ENCODE data around the gene RPL5.

DNA sequence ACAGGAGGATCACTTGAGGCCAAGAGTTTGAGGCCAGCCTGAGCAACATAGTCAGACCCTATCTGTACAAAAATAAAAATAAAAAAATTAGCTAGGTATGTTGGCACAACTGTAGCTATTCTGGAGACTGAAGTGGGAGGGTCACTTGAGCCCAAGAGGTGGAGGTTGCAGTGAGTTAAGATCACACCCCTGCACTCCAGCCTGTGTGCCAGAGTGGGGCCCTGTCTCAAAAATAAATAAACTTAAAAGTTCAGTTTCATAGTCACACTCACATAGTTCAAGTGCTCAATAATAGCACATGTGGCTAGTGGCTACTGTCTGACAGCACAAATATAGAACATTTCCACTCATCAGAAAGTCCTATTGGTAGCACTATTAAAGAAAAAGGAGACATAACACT is 41.8 kb upstream of the RPL5 start:
- TF ChIP-seq, protein P1, sequence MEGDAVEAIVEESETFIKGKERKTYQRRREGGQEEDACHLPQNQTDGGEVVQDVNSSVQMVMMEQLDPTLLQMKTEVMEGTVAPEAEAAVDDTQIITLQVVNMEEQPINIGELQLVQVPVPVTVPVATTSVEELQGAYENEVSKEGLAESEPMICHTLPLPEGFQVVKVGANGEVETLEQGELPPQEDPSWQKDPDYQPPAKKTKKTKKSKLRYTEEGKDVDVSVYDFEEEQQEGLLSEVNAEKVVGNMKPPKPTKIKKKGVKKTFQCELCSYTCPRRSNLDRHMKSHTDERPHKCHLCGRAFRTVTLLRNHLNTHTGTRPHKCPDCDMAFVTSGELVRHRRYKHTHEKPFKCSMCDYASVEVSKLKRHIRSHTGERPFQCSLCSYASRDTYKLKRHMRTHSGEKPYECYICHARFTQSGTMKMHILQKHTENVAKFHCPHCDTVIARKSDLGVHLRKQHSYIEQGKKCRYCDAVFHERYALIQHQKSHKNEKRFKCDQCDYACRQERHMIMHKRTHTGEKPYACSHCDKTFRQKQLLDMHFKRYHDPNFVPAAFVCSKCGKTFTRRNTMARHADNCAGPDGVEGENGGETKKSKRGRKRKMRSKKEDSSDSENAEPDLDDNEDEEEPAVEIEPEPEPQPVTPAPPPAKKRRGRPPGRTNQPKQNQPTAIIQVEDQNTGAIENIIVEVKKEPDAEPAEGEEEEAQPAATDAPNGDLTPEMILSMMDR (IDR thresholded peaks at IDR 0.05) = no peak
- no peak for TF ChIP-seq POLR2A (IDR thresholded peaks at IDR 0.05)
